H9 (cell line): ENCODE data around the gene SEPTIN3. TPM values are rescaled to one million over a fixed set of nuclear protein-coding genes. Genes with fewer than 3 reads are reported as not detected.

Source experiments
- DNase-seq: peaks from one replicate; pipeline ENCODE4 v3.0.0-alpha.2; 2017
- H2AFZ ChIP-seq: one replicate; pipeline ENCODE4 v1.6.1; 2013; ENCODE audit warnings: mild to moderate bottlenecking, low read length, control low read depth, moderate library complexity
- H2AK5ac ChIP-seq: 2 replicates; pipeline ENCODE4 v1.6.1; 2013; ENCODE audit warnings: low read length, control low read depth, mixed read lengths; ENCODE audit not compliant: insufficient read length
- H2BK120ac ChIP-seq: one replicate; pipeline ENCODE4 v1.6.1; 2013; ENCODE audit warnings: low read depth, mild to moderate bottlenecking, low read length, control low read depth, inconsistent platforms; ENCODE audit not compliant: poor library complexity, severe bottlenecking
- H2BK12ac ChIP-seq: 2 replicates; pipeline ENCODE4 v1.6.1; 2013; ENCODE audit warnings: low read length, control low read depth, mixed read lengths, low read depth; ENCODE audit not compliant: insufficient read length
- H2BK15ac ChIP-seq: 2 replicates; pipeline ENCODE4 v1.6.1; 2013; ENCODE audit warnings: low read depth, low read length, control low read depth
- H2BK20ac ChIP-seq: one replicate; pipeline ENCODE4 v1.6.1; 2013; ENCODE audit warnings: low read depth, mild to moderate bottlenecking, low read length, control low read depth, inconsistent platforms; ENCODE audit not compliant: poor library complexity, severe bottlenecking
- H2BK5ac ChIP-seq: 2 replicates; pipeline ENCODE4 v1.6.1; 2013; ENCODE audit warnings: low read length, control low read depth, mixed read lengths; ENCODE audit not compliant: insufficient read length
- H3K14ac ChIP-seq: 2 replicates; pipeline ENCODE4 v1.6.1; 2013; ENCODE audit warnings: low read length, control low read depth; ENCODE audit not compliant: insufficient read depth
- H3K18ac ChIP-seq: 2 replicates; pipeline ENCODE4 v1.6.1; 2013; ENCODE audit warnings: low read depth, mild to moderate bottlenecking, mixed read lengths, low read length, control low read depth; ENCODE audit not compliant: insufficient read length
- H3K23ac ChIP-seq: 2 replicates; pipeline ENCODE4 v1.6.1; 2013; ENCODE audit warnings: low read length, control low read depth, mixed read lengths, low read depth; ENCODE audit not compliant: insufficient read length
- H3K23me2 ChIP-seq: 2 replicates; pipeline ENCODE4 v1.6.1; 2013; ENCODE audit warnings: low read depth, mild to moderate bottlenecking, mixed read lengths, low read length, control low read depth; ENCODE audit not compliant: insufficient read length, poor library complexity, severe bottlenecking
- H3K27ac ChIP-seq: 2 replicates; pipeline ENCODE4 v1.5.1; 2013; ENCODE audit warnings: low read length, control low read depth, mixed read lengths, low read depth; ENCODE audit not compliant: insufficient read length
- H3K27me3 ChIP-seq: 2 replicates; pipeline ENCODE4 v1.6.1; 2013; ENCODE audit warnings: low read length, control low read depth, inconsistent platforms; ENCODE audit not compliant: insufficient read depth
- H3K4ac ChIP-seq: 2 replicates; pipeline ENCODE4 v1.6.1; 2013; ENCODE audit warnings: low read depth, mild to moderate bottlenecking, control low read depth, inconsistent platforms, low read length, moderate library complexity
- H3K4me1 ChIP-seq: 2 replicates; pipeline ENCODE4 v1.6.1; 2013; ENCODE audit warnings: low read length, control low read depth, inconsistent platforms; ENCODE audit not compliant: insufficient read depth
- H3K4me2 ChIP-seq: 2 replicates; pipeline ENCODE4 v1.6.1; 2013; ENCODE audit warnings: low read length, control low read depth, mixed read lengths; ENCODE audit not compliant: insufficient read length, insufficient read depth
- H3K56ac ChIP-seq: 2 replicates; pipeline ENCODE4 v1.6.1; 2013; ENCODE audit warnings: low read depth, mild to moderate bottlenecking, mixed read lengths, low read length, control low read depth; ENCODE audit not compliant: insufficient read length
- H3K79me1 ChIP-seq: 2 replicates; pipeline ENCODE4 v1.6.1; 2013; ENCODE audit warnings: low read depth, mild to moderate bottlenecking, moderate library complexity, low read length, control low read depth, inconsistent platforms; ENCODE audit not compliant: insufficient read depth, poor library complexity, severe bottlenecking
- H3K79me2 ChIP-seq: 2 replicates; pipeline ENCODE4 v1.6.1; 2013; ENCODE audit warnings: low read length, control low read depth, inconsistent platforms; ENCODE audit not compliant: insufficient read depth
- H3K9ac ChIP-seq: 2 replicates; pipeline ENCODE4 v1.6.1; 2013; ENCODE audit warnings: low read length, control low read depth, mixed read lengths; ENCODE audit not compliant: insufficient read length; ENCODE audit errors: extremely low read depth
- H3K9me3 ChIP-seq: one replicate; pipeline ENCODE4 v1.6.1; 2013; ENCODE audit warnings: low read depth, low read length, inconsistent platforms; ENCODE audit not compliant: control insufficient read depth
- H3T11ph ChIP-seq: one replicate; pipeline ENCODE4 v1.6.1; 2013; ENCODE audit warnings: mild to moderate bottlenecking, low read length, control low read depth, inconsistent platforms
- H4K20me1 ChIP-seq: one replicate; pipeline ENCODE4 v1.6.1; 2013; ENCODE audit not compliant: control insufficient read depth, insufficient read length, insufficient read depth
- H4K5ac ChIP-seq: 2 replicates; pipeline ENCODE4 v1.6.1; 2013; ENCODE audit warnings: low read depth, mild to moderate bottlenecking, mixed read lengths, low read length, control low read depth; ENCODE audit not compliant: insufficient read length
- H4K8ac ChIP-seq: replicated peaks from 2 replicates; pipeline ENCODE4 v1.6.1; 2013; ENCODE audit warnings: low read length, control low read depth, mixed read lengths, low read depth; ENCODE audit not compliant: insufficient read length
- H4K91ac ChIP-seq: 2 replicates; pipeline ENCODE4 v1.6.1; 2013; ENCODE audit warnings: low read depth, mild to moderate bottlenecking, moderate library complexity, mixed read lengths, low read length, control low read depth; ENCODE audit not compliant: insufficient read length
- H3K27ac Mint-ChIP-seq, 3 experiments: 2 replicates in 2 of 3; 3 replicates in 1 of 3; pipeline ENCODE4 v1.8.0; 2020 to 2021; ENCODE audit warnings: mixed read lengths in 3 of 3, mild to moderate bottlenecking in 1 of 3, moderate library complexity in 1 of 3
- H3K27me3 Mint-ChIP-seq: 2 replicates; pipeline ENCODE4 v1.8.0; 2021; ENCODE audit warnings: low read depth, mild to moderate bottlenecking, moderate library complexity, mixed read lengths
- H3K36me3 Mint-ChIP-seq, 3 experiments: 2 replicates in 2 of 3; 3 replicates in 1 of 3; pipeline ENCODE4 v1.8.0; 2020 to 2021; ENCODE audit warnings: low read depth in 3 of 3, mixed read lengths in 3 of 3; ENCODE audit not compliant: insufficient read depth in 1 of 3
- H3K4me1 Mint-ChIP-seq, 2 experiments: 2 replicates each; pipeline ENCODE4 v1.8.0; 2020; ENCODE audit warnings: mixed read lengths in 2 of 2
- H3K4me3 Mint-ChIP-seq, 2 experiments: 2 replicates in 1 of 2; 3 replicates in 1 of 2; pipeline ENCODE4 v1.8.0; 2020 to 2021; ENCODE audit warnings: mild to moderate bottlenecking in 2 of 2, mixed read lengths in 2 of 2, moderate library complexity in 1 of 2
- H3K9me3 Mint-ChIP-seq, 2 experiments: 2 replicates in 1 of 2; 3 replicates in 1 of 2; pipeline ENCODE4 v1.8.0; 2020; ENCODE audit warnings: mild to moderate bottlenecking in 2 of 2, mixed read lengths in 2 of 2, moderate library complexity in 1 of 2
- WGBS: extraction: QIAGEN DNeasy Blood & Tissue Kit; methylation state at CpG from one replicate; pipeline ENCODE4 v1.1.7; 2013; ENCODE audit warnings: missing lambda C conversion rate, low lambda C conversion rate, mixed read lengths; ENCODE audit not compliant: insufficient read length; ENCODE audit errors: extremely low coverage; 5-methylcytosine and 5-hydroxymethylcytosine counted together
- total RNA-seq: library from RNA; stranded (reverse); gene quantifications from 2 replicates; pipeline ENCODE4 v1.2.1, GENCODE V29; 2021
- TF ChIP-seq, protein P1 (sequence below): fragments of 200-600 bp; sonication (generic); conservative IDR thresholded peaks from 3 replicates; pipeline ENCODE4 v1.8.0; 2021; ENCODE audit warnings: antibody characterized with exemption, mild to moderate bottlenecking

SEPTIN3 gene
- total RNA-seq, 1 experiment from 2014 or later: 33.3 TPM

DNA sequence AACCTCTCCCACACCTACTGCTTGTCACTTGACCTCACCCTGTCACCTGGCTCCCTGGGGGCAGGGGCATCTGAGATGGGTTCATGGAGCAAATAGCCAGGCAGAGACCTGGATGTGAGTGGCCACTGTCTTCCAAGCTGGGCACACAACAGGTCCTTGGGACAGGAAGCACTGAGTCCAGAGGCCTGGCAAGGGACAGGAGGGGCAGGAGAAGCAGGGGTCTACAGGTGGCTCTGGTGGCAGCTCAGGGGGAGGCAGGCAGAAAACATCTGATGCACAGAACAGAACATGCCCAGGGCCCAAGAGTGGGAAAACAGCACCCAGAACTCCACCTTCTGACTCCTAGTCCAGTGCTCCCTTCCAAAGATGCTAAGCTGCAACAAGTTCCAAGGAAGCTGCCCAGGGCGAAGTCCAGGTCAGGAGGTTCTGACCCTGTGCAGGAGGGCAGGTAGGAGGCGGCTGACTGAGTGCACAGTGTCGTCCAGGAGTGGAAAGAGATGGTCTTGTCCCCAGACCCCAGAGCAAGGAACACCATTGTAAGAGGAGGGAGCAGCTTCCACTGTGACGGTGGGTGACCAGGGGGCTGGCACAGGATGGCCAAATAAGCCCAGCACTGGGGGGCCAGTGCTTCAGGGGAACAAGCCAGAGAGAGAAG is 46.2 kb upstream of the SEPTIN3 start:
- Histone ChIP-seq H2BK20ac (no peak overlapping the region), H2AFZ (no peak overlapping the region), H3K27ac (no peak overlapping the region), H3K4me1 (peaks cover 3% of the 10 kb centered on the region; the same call in 1 of the 2 replicates), H3K4me2 (no peak overlapping the region), H3K9me3 (no peaks in the 10 kb centered on the region), H2BK12ac (no peak overlapping the region), H4K8ac (no peak overlapping the region), H3K14ac (no peak overlapping the region), H3K4ac (no peak overlapping the region), H4K5ac (no peak overlapping the region), H4K91ac (no peak overlapping the region), H3T11ph (no peak overlapping the region), H3K56ac (no peak overlapping the region), H4K20me1 (no peaks in the 10 kb centered on the region), H3K79me1 (no peaks in the 10 kb centered on the region), H3K23me2 (peaks cover 10% of the 10 kb centered on the region), H2BK15ac (no peak overlapping the region), H3K23ac (no peak overlapping the region), H2BK120ac (no peak overlapping the region), H3K27me3 (peaks cover 13% of the 10 kb centered on the region), H3K18ac (no peak overlapping the region), H3K79me2 (no peaks in the 10 kb centered on the region), H2AK5ac (no peak overlapping the region), H2BK5ac (no peak overlapping the region), H3K9ac (no peak overlapping the region)
- Mint-ChIP-seq H3K4me1 (peaks cover 7 to 14% of the 10 kb centered on the region in 2 experiments), H3K27ac (no peak overlapping the region), H3K9me3 (no peaks in the 10 kb centered on the region), H3K4me3 (no peak overlapping the region), H3K36me3 (peaks cover 0 to 4% (median 3%) of the 10 kb centered on the region in 3 experiments; a peak in 4 of 7 replicates), H3K27me3 (peaks cover 80% of the 10 kb centered on the region)
- no peak for DNase-seq
- TF ChIP-seq, protein P1, sequence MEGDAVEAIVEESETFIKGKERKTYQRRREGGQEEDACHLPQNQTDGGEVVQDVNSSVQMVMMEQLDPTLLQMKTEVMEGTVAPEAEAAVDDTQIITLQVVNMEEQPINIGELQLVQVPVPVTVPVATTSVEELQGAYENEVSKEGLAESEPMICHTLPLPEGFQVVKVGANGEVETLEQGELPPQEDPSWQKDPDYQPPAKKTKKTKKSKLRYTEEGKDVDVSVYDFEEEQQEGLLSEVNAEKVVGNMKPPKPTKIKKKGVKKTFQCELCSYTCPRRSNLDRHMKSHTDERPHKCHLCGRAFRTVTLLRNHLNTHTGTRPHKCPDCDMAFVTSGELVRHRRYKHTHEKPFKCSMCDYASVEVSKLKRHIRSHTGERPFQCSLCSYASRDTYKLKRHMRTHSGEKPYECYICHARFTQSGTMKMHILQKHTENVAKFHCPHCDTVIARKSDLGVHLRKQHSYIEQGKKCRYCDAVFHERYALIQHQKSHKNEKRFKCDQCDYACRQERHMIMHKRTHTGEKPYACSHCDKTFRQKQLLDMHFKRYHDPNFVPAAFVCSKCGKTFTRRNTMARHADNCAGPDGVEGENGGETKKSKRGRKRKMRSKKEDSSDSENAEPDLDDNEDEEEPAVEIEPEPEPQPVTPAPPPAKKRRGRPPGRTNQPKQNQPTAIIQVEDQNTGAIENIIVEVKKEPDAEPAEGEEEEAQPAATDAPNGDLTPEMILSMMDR: no peak
- WGBS: no CpG with 5 or more reads among the region's 4 CpGs
